Measurements from ENCODE around the gene CRX.
"Not testable (repeated sequence)": the region's sequence is repeated elsewhere in the genome, so short reads cannot be mapped to it uniquely, and the experiment has no call there.

The CRX gene

GRCh38 chr19:47803671-47804070 is 18.1 kb upstream of the CRX start:
- not testable (repeated sequence) for DNase-seq (ENCODE audit: low read depth)

- DNase-seq (ENCODE audit: low read depth): not testable (repeated sequence)
Observed at GRCh38 chr19:47804451-47804850, 17.3 kb upstream of the CRX start, which contains the start of gene TPRX1. TSS of gene TPRX1 (minus strand) at chr19:47804551. CDS start at chr19:47804539, 12 bp downstream.

- no peak for DNase-seq (ENCODE audit: low read depth)
Observed at GRCh38 chr19:47805313-47805712, 16.4 kb upstream of the CRX start.

GRCh38 chr19:47806435-47806834 is 15.3 kb upstream of the CRX start:
- DNase-seq (ENCODE audit: low read depth): no peak

- peak; percentile 68 for DNase-seq (ENCODE audit: low read depth)
Observed at GRCh38 chr19:47813304-47813994, 8.3 kb upstream of the CRX start.

GRCh38 chr19:47813995-47814328 is 7.8 kb upstream of the CRX start:
- no peak for DNase-seq (ENCODE audit: low read depth)

GRCh38 chr19:47816270-47816669 is 5.5 kb upstream of the CRX start:
- not testable (repeated sequence) for DNase-seq (ENCODE audit: low read depth)

- not testable (repeated sequence) for DNase-seq (ENCODE audit: low read depth)
Observed at GRCh38 chr19:47818221-47818620, 3.5 kb upstream of the CRX start.

- DNase-seq (ENCODE audit: low read depth): no peak
Observed at GRCh38 chr19:47819858-47820257, 1.9 kb upstream of the CRX start.

- DNase-seq (ENCODE audit: low read depth): no peak
Observed at GRCh38 chr19:47820410-47820809, 1.3 kb upstream of the CRX start.

GRCh38 chr19:47824396-47824795 is 2.7 kb downstream of the CRX start:
- DNase-seq (ENCODE audit: low read depth): no peak

- no peak for DNase-seq (ENCODE audit: low read depth)
Observed at GRCh38 chr19:47826800-47827199, 5.1 kb downstream of the CRX start.

- DNase-seq (ENCODE audit: low read depth): no peak
Observed at GRCh38 chr19:47832723-47833122, 11.0 kb downstream of the CRX start.

GRCh38 chr19:47836038-47836437 is 14.3 kb downstream of the CRX start:
- DNase-seq (ENCODE audit: low read depth): no peak

GRCh38 chr19:47839411-47839810 is 17.7 kb downstream of the CRX start:
- no peak for DNase-seq (ENCODE audit: low read depth)

- no peak for DNase-seq (ENCODE audit: low read depth)
Observed at GRCh38 chr19:47839913-47840312, 18.2 kb downstream of the CRX start.

GRCh38 chr19:47842941-47843340 is 21.2 kb downstream of the CRX start:
- DNase-seq (ENCODE audit: low read depth): no peak

GRCh38 chr19:47848425-47848822 is 26.7 kb downstream of the CRX start:
- DNase-seq (ENCODE audit: low read depth): no peak

- peak; percentile 4 for DNase-seq (ENCODE audit: low read depth)
Observed at GRCh38 chr19:47848823-47849473, 27.2 kb downstream of the CRX start.

- DNase-seq (ENCODE audit: low read depth): no peak
Observed at GRCh38 chr19:47853003-47853402, 31.3 kb downstream of the CRX start.

GRCh38 chr19:47854459-47854858 is 32.7 kb downstream of the CRX start:
- DNase-seq (ENCODE audit: low read depth): no peak

- not testable (repeated sequence) for DNase-seq (ENCODE audit: low read depth)
Observed at GRCh38 chr19:47858231-47858630, 36.5 kb downstream of the CRX start.

GRCh38 chr19:47858646-47859285 is 37.0 kb downstream of the CRX start, which contains the start of gene TPRX2:
TSS of gene TPRX2 (plus strand) at chr19:47859235. CDS start at chr19:47859247, 12 bp downstream.
- DNase-seq (ENCODE audit: low read depth): not testable (repeated sequence)
